H1 (cell line): ENCODE data around the gene ALG1. TPM values are rescaled to one million over a fixed set of nuclear protein-coding genes. Genes with fewer than 3 reads are reported as not detected.

ENCODE experiments used
- CTCF ChIA-PET: fragments of 300-600 bp; sonication (Branson Sonifier 250); formaldehyde crosslinking; loops from one replicate; lab custom pipeline; 2021; ENCODE audit not compliant: partially characterized antibody; lab: Charles Lee
- POLR2A ChIA-PET: fragments of 300-600 bp; sonication (Branson Sonifier 250); formaldehyde crosslinking; loops from one replicate; lab custom pipeline; 2021; ENCODE audit warnings: inconsistent platforms; ENCODE audit not compliant: partially characterized antibody; lab: Charles Lee
- DNase-seq, 2 experiments: peaks; one replicate each; pipeline versions ENCODE4 v3.0.0 to v3.0.0-alpha.2; 2010 to 2022; ENCODE audit warnings: low spot score in 2 of 2, low read depth in 1 of 2, mixed read lengths in 1 of 2
- FAIRE-seq: peaks from 2 replicates; lab custom pipeline; 2011; peaks lifted over from hg19 to GRCh38; lab: Jason Lieb, UNC
- H2AFZ ChIP-seq: 2 replicates; pipeline ENCODE4 v1.8.1; 2012; ENCODE audit warnings: low read length, inconsistent platforms
- H2AK5ac ChIP-seq: 2 replicates; pipeline ENCODE4 v1.6.1; 2013; ENCODE audit warnings: low read depth, low read length
- H2BK120ac ChIP-seq: replicated peaks from 2 replicates; pipeline ENCODE3; 2013; ENCODE audit warnings: low read depth, low read length, inconsistent platforms
- H2BK12ac ChIP-seq: 2 replicates; pipeline ENCODE4 v1.6.1; 2013; ENCODE audit warnings: low read depth, low read length
- H2BK15ac ChIP-seq: 2 replicates; pipeline ENCODE4 v1.6.1; 2013; ENCODE audit warnings: low read length
- H2BK20ac ChIP-seq: 2 replicates; pipeline ENCODE4 v1.6.1; 2013; ENCODE audit warnings: low read length
- H2BK5ac ChIP-seq: 2 replicates; pipeline ENCODE4 v1.6.1; 2013; ENCODE audit warnings: low read depth, low read length
- H3K14ac ChIP-seq: 2 replicates; pipeline ENCODE4 v1.6.1; 2013; ENCODE audit warnings: inconsistent platforms; ENCODE audit not compliant: insufficient read length
- H3K18ac ChIP-seq: 2 replicates; pipeline ENCODE4 v1.6.1; 2013; ENCODE audit warnings: low read length; ENCODE audit errors: extremely low read depth
- H3K23ac ChIP-seq: 2 replicates; pipeline ENCODE4 v1.6.1; 2013; ENCODE audit warnings: inconsistent platforms; ENCODE audit not compliant: insufficient read length
- H3K23me2 ChIP-seq: 2 replicates; pipeline ENCODE4 v1.6.1; 2013; ENCODE audit warnings: low read depth, low read length
- H3K27ac ChIP-seq: 2 replicates; pipeline ENCODE4 v1.6.1; 2011; ENCODE audit warnings: low read depth, low read length, inconsistent platforms
- H3K27me3 ChIP-seq, 4 experiments: replicated peaks in 1 of 4; 1 replicate in 1 of 4; 2 replicates in 3 of 4; pipeline versions ENCODE4 v1.6.1 to v1.8.1; 2011 to 2013; ENCODE audit warnings: low read length in 3 of 4, mild to moderate bottlenecking in 3 of 4, inconsistent platforms in 2 of 4, mixed read lengths in 2 of 4, moderate library complexity in 1 of 4; ENCODE audit not compliant: control insufficient read depth in 3 of 4, insufficient read depth in 3 of 4; ENCODE audit errors: extremely low read depth in 1 of 4
- H3K36me3 ChIP-seq, 4 experiments: 2 replicates each; pipeline versions ENCODE4 v1.6.1 to v1.8.1; 2011 to 2013; ENCODE audit warnings: mild to moderate bottlenecking in 4 of 4, low read length in 3 of 4, moderate library complexity in 2 of 4, control low read depth in 1 of 4, inconsistent platforms in 1 of 4; ENCODE audit not compliant: insufficient read depth in 4 of 4, control insufficient read depth in 2 of 4
- H3K4ac ChIP-seq: replicated peaks from 2 replicates; pipeline ENCODE3; 2013; ENCODE audit warnings: low read length, low read depth, mixed read lengths, inconsistent platforms; ENCODE audit not compliant: insufficient read length
- H3K4me1 ChIP-seq, 4 experiments: replicated peaks in 1 of 4; 1 replicate in 1 of 4; 2 replicates in 3 of 4; pipeline versions ENCODE4 v1.6.1 to v1.8.1; 2011 to 2013; ENCODE audit warnings: low read length in 3 of 4, inconsistent platforms in 2 of 4, mixed read lengths in 1 of 4; ENCODE audit not compliant: insufficient read depth in 4 of 4, control insufficient read depth in 3 of 4
- H3K4me2 ChIP-seq, 2 experiments: 2 replicates each; pipeline versions ENCODE4 v1.6.1 to v1.8.1; 2011 to 2013; ENCODE audit warnings: low read depth in 2 of 2, low read length in 2 of 2, control low read depth in 1 of 2, inconsistent platforms in 1 of 2, mild to moderate bottlenecking in 1 of 2; ENCODE audit not compliant: insufficient read depth in 1 of 2
- H3K4me3 ChIP-seq, 4 experiments: fragments of 200-600, 300-600 bp in 1 of 4; sonication (generic), shearing (Covaris generic), sonication (Bioruptor Twin) in 1 of 4; 2 replicates each; pipeline versions ENCODE4 v1.5.1 to v1.8.1; 2011 to 2016; ENCODE audit warnings: low read length in 4 of 4, low read depth in 3 of 4, control low read depth in 2 of 4, inconsistent platforms in 2 of 4, mild to moderate bottlenecking in 2 of 4, mixed read lengths in 1 of 4, moderate library complexity in 1 of 4; ENCODE audit not compliant: insufficient read depth in 2 of 4; ENCODE audit errors: extremely low read depth in 1 of 4
- H3K56ac ChIP-seq: replicated peaks from 2 replicates; pipeline ENCODE3; 2013; ENCODE audit warnings: low read depth, mild to moderate bottlenecking, mixed read lengths, low read length, inconsistent platforms; ENCODE audit not compliant: insufficient read length
- H3K79me1 ChIP-seq: 2 replicates; pipeline ENCODE4 v1.6.1; 2013; ENCODE audit warnings: low read depth, low read length, control low read depth
- H3K79me2 ChIP-seq, 2 experiments: 2 replicates each; pipeline versions ENCODE4 v1.6.1 to v1.8.1; 2012 to 2013; ENCODE audit warnings: low read length in 2 of 2, mild to moderate bottlenecking in 2 of 2, inconsistent platforms in 1 of 2; ENCODE audit not compliant: insufficient read depth in 2 of 2, control insufficient read depth in 1 of 2
- H3K9ac ChIP-seq, 4 experiments: replicated peaks in 1 of 4; 1 replicate in 1 of 4; 2 replicates in 3 of 4; pipeline versions ENCODE4 v1.6.1 to v1.8.1; 2011 to 2013; ENCODE audit warnings: low read depth in 3 of 4, low read length in 3 of 4, control low read depth in 2 of 4, mild to moderate bottlenecking in 2 of 4, moderate library complexity in 2 of 4, inconsistent platforms in 1 of 4; ENCODE audit errors: extremely low read depth in 1 of 4
- H3K9me3 ChIP-seq, 2 experiments: 2 replicates each; pipeline versions ENCODE4 v1.6.1 to v1.8.1; 2012 to 2013; ENCODE audit warnings: mild to moderate bottlenecking in 2 of 2, moderate library complexity in 2 of 2, control low read depth in 1 of 2, inconsistent platforms in 1 of 2, low read depth in 1 of 2, low read length in 1 of 2, mixed read lengths in 1 of 2; ENCODE audit not compliant: insufficient read depth in 2 of 2
- H4K20me1 ChIP-seq, 2 experiments: replicated peaks in 1 of 2; 2 replicates each; pipeline versions ENCODE3 to v1.8.1; 2011 to 2013; ENCODE audit warnings: inconsistent platforms in 2 of 2, low read length in 2 of 2, mild to moderate bottlenecking in 1 of 2; ENCODE audit not compliant: insufficient read depth in 2 of 2, control insufficient read depth in 1 of 2
- H4K5ac ChIP-seq: 2 replicates; pipeline ENCODE4 v1.6.1; 2013; ENCODE audit warnings: low read length, low read depth, mixed read lengths, inconsistent platforms; ENCODE audit not compliant: insufficient read length
- H4K8ac ChIP-seq: 2 replicates; pipeline ENCODE4 v1.8.0; 2013; ENCODE audit warnings: mild to moderate bottlenecking, moderate library complexity, low read length, inconsistent platforms; ENCODE audit not compliant: insufficient read depth; ENCODE audit errors: extremely low read depth
- H4K91ac ChIP-seq: replicated peaks from 2 replicates; pipeline ENCODE3; 2013; ENCODE audit warnings: low read length, mixed read lengths, inconsistent platforms; ENCODE audit not compliant: insufficient read length
- CHD1 ChIP-seq: IDR thresholded peaks from 2 replicates; pipeline ENCODE4 v1.6.1; 2012; ENCODE audit warnings: low read depth, low read length, improper control_type of control experiment
- HDAC2 ChIP-seq, 2 experiments: fragments of 300-600 bp in 1 of 2; sonication (generic) in 1 of 2; IDR thresholded peaks; 2 replicates each; pipeline ENCODE4 v1.6.1; 2011 to 2012; ENCODE audit warnings: low read depth in 2 of 2, low read length in 2 of 2, mild to moderate bottlenecking in 2 of 2, moderate library complexity in 2 of 2, borderline replicate concordance in 1 of 2, inconsistent platforms in 1 of 2
- HDAC6 ChIP-seq: IDR thresholded peaks from one replicate; pipeline ENCODE4 v1.7.1; 2012; ENCODE audit warnings: low read depth, mild to moderate bottlenecking, inconsistent platforms, low read length, moderate library complexity
- KDM1A ChIP-seq: fragments of 200-600, 300-600 bp; sonication (generic); IDR thresholded peaks from 2 replicates; pipeline ENCODE4 v1.7.1; 2016; ENCODE audit warnings: mild to moderate bottlenecking, low read length, borderline replicate concordance
- NRF1 ChIP-seq: IDR thresholded peaks from 2 replicates; pipeline ENCODE4 v1.6.1; 2011; ENCODE audit warnings: mild to moderate bottlenecking, low read depth, low read length, improper control_type of control experiment
- SIRT6 ChIP-seq: IDR thresholded peaks from one replicate; pipeline ENCODE4 v1.7.1; 2012; ENCODE audit warnings: low read length, inconsistent platforms
- SP4 ChIP-seq: IDR thresholded peaks from 2 replicates; pipeline ENCODE4 v1.6.1; 2012; ENCODE audit warnings: low read length, inconsistent platforms
- TAF1 ChIP-seq: IDR thresholded peaks from 2 replicates; pipeline ENCODE4 v1.6.1; 2011; ENCODE audit warnings: mild to moderate bottlenecking, low read depth, low read length
- TAF7 ChIP-seq: optimal IDR thresholded peaks from 2 replicates; pipeline ENCODE3; 2011; ENCODE audit warnings: low read depth, mild to moderate bottlenecking, inconsistent platforms, low read length, moderate library complexity, borderline replicate concordance
- TBP ChIP-seq: IDR thresholded peaks from 2 replicates; pipeline ENCODE4 v1.6.1; 2011; ENCODE audit warnings: low read depth, low read length, improper control_type of control experiment
- USF2 ChIP-seq: IDR thresholded peaks from 2 replicates; pipeline ENCODE4 v1.6.1; 2011; ENCODE audit warnings: low read length, improper control_type of control experiment
- ZNF274 ChIP-seq: IDR thresholded peaks from 2 replicates; pipeline ENCODE4 v1.7.0; 2012; ENCODE audit warnings: low read length, borderline replicate concordance; ENCODE audit errors: extremely low read depth
- WGBS, 2 experiments: shearing (Covaris generic) in 1 of 2; methylation state at CpG; one replicate each; pipeline versions ENCODE4 v1.1.6 to v1.1.7; 2013 to 2015; ENCODE audit warnings: low lambda C conversion rate in 2 of 2, mixed read lengths in 2 of 2, inconsistent platforms in 1 of 2, low coverage in 1 of 2, missing lambda C conversion rate in 1 of 2; ENCODE audit not compliant: insufficient replicate concordance in 2 of 2, insufficient coverage in 1 of 2, insufficient read length in 1 of 2; ENCODE audit errors: extremely low coverage in 1 of 2, missing lambda C conversion rate in 1 of 2; 5-methylcytosine and 5-hydroxymethylcytosine counted together
- polyA plus RNA-seq, 7 experiments: library from polyadenylated mRNA; depleted of rRNA in 3 of 7; stranded (reverse) in 5 of 7; unstranded in 2 of 7; fragments of >200 nt in 5 of 7; fragments of 200-250 nt in 2 of 7; gene quantifications; 1 replicate in 5 of 7; 2 replicates in 1 of 7; 4 replicates in 1 of 7; pipeline versions ENCODE4 v1.2.1 to v1.2.3, GENCODE V29; 2011 to 2013; ENCODE audit warnings: missing spikeins in 2 of 7, mixed read lengths in 2 of 7
- total RNA-seq: library from RNA; stranded (reverse); fragmentation: NEBNext Ultra II Directional; extraction: Animal tissue kit (Norgen Biotek cat#: 25700); gene quantifications from 2 replicates; pipeline ENCODE4 v1.2.1, GENCODE V29; 2021

The ALG1 gene
- total and polyA plus RNA-seq, 2 of the 8 experiments (the other 6 are each of a cell fraction or from before 2014, with no cell fraction given), result 34.8 to 46.5 TPM

GRCh38 chr16:5030251-5030870 is 41.3 kb upstream of the ALG1 start:
- H2AFZ ChIP-seq, result no peak overlapping the region
- no peak overlapping the region for H3K14ac ChIP-seq
- H4K91ac ChIP-seq, result no peak overlapping the region
- no peak overlapping the region for H3K27ac ChIP-seq
- H3K9me3 ChIP-seq, result no peaks in the 10 kb centered on the region
- ChIA-PET CTCF (interaction anchor here (1.2 to 4.1 kb wide), 5 partner anchors 10 to 71 kb away, joined by 3 to 25 read pairs (median 5); no protein-coding TSS in a partner anchor), POLR2A (interaction anchor here (0.8 kb wide), 1 partner anchor 23 kb away, joined by 3 read pairs; no protein-coding TSS in a partner anchor)
- H4K20me1 ChIP-seq, result no peaks in the 10 kb centered on the region
- H2AK5ac ChIP-seq, result no peak overlapping the region
- no peaks in the 10 kb centered on the region for H3K79me2 ChIP-seq
- H2BK15ac ChIP-seq, result no peak overlapping the region
- H3K4ac ChIP-seq, result no peak overlapping the region
- no peak overlapping the region for H3K9ac ChIP-seq
- no peak for DNase-seq
- no peak overlapping the region for H2BK120ac ChIP-seq
- no peak overlapping the region for H3K23ac ChIP-seq
- H4K8ac ChIP-seq, result no peak overlapping the region
- no peaks in the 10 kb centered on the region for H3K79me1 ChIP-seq
- H3K56ac ChIP-seq, result no peak overlapping the region
- H3K18ac ChIP-seq, result no peak overlapping the region
- H4K5ac ChIP-seq, result no peak overlapping the region
- H3K36me3 ChIP-seq, result no peaks in the 10 kb centered on the region
- FAIRE-seq, result no peak
- no peak overlapping the region for H2BK12ac ChIP-seq
- WGBS, 2 experiments, result 81% methylated on average over 10 of the region's 12 CpGs; no CpG with 5 or more reads in 1 of the 2 experiments
- no peak overlapping the region for H2BK20ac ChIP-seq
- no peak overlapping the region for H3K4me3 ChIP-seq
- peaks cover 0 to 6% (median 5%) of the 10 kb centered on the region in 4 experiments; a peak in 3 of 7 replicates for H3K27me3 ChIP-seq
- H3K4me2 ChIP-seq, result no peak overlapping the region
- peaks cover 12% of the 10 kb centered on the region for H3K23me2 ChIP-seq
- no peak overlapping the region for H2BK5ac ChIP-seq
- H3K4me1 ChIP-seq, result peaks cover 0 to 5% (median 3%) of the 10 kb centered on the region in 4 experiments; a peak in 6 of 7 replicates
- no peak for TF ChIP-seq NRF1
- TF ChIP-seq TAF1, result no peak
- TF ChIP-seq CHD1, result no peak
- TF ChIP-seq SP4, result no peak
- TF ChIP-seq HDAC2 (IDR thresholded peaks at IDR 0.05; ENCODE audit: borderline replicate concordance in 1 of 2, low read depth in 2 of 2, low read length in 2 of 2), result no peak
- no peak for TF ChIP-seq USF2
- TF ChIP-seq ZNF274, result no peak
- TF ChIP-seq SIRT6, result no peak
- TF ChIP-seq TBP, result no peak
- no peak for TF ChIP-seq HDAC6
- no peak for TF ChIP-seq TAF7
- TF ChIP-seq KDM1A, result no peak
